ENCODE results near the gene CWC25. TPM values are rescaled to one million over a fixed set of nuclear protein-coding genes. Genes with fewer than 3 reads are reported as not detected.

CWC25 gene
- total and polyA plus RNA-seq, 2 experiments from 2014 or later: 11.6 to 29.8 TPM

- peaks cover 23% of the 10 kb centered on the region for H3K4me1 ChIP-seq (ENCODE audit: insufficient read depth)
- peaks cover 79% of the 10 kb centered on the region for H3F3A ChIP-seq (replicated peaks; ENCODE audit: low read depth)
- H3K27ac ChIP-seq (ENCODE audit: low read depth): peak overlapping the region; percentile 88
- no peak for DNase-seq (ENCODE audit: low spot score)
- H3K9me2 ChIP-seq (ENCODE audit: insufficient read depth): no peaks in the 10 kb centered on the region
- H3K79me2 ChIP-seq (replicated peaks; ENCODE audit: insufficient read depth): peaks cover 46% of the 10 kb centered on the region
- H4K20me1 ChIP-seq (replicated peaks; ENCODE audit: insufficient read depth): peaks cover 50% of the 10 kb centered on the region
- Mint-ChIP-seq H3K27me3 (ENCODE audit: insufficient read depth, low read depth, poor library complexity) (peaks cover 23% of the 10 kb centered on the region), H3K4me1 (peaks cover 18% of the 10 kb centered on the region; the same call in 2 of the 3 replicates), H3K27ac (peak overlapping the region; percentile 71), H3K36me3 (ENCODE audit: low read depth) (peaks cover 78% of the 10 kb centered on the region), H3K4me3 (peak overlapping the region; percentile 31; the same call in 1 of the 3 replicates), H3K9me3 (peaks cover 6% of the 10 kb centered on the region; the same call in 1 of the 3 replicates)
- no peak overlapping the region for H3K4me3 ChIP-seq
- peaks cover 59% of the 10 kb centered on the region for H3K36me3 ChIP-seq (ENCODE audit: insufficient read depth)
- H3K4me2 ChIP-seq: no peak overlapping the region
- no peak for ATAC-seq
- no peaks in the 10 kb centered on the region for H3K27me3 ChIP-seq (ENCODE audit: insufficient read depth)
- H2AFZ ChIP-seq: no peak overlapping the region
- no peak for TF ChIP-seq ZNF114 (CRISPR knock-in tag; IDR thresholded peaks at IDR 0.05)
- TF ChIP-seq POLR2AphosphoS5 (IDR thresholded peaks at IDR 0.05; ENCODE audit: low read depth): peak; percentile 22; the same call in 1 of the 2 replicates
- TF ChIP-seq, protein P1, sequence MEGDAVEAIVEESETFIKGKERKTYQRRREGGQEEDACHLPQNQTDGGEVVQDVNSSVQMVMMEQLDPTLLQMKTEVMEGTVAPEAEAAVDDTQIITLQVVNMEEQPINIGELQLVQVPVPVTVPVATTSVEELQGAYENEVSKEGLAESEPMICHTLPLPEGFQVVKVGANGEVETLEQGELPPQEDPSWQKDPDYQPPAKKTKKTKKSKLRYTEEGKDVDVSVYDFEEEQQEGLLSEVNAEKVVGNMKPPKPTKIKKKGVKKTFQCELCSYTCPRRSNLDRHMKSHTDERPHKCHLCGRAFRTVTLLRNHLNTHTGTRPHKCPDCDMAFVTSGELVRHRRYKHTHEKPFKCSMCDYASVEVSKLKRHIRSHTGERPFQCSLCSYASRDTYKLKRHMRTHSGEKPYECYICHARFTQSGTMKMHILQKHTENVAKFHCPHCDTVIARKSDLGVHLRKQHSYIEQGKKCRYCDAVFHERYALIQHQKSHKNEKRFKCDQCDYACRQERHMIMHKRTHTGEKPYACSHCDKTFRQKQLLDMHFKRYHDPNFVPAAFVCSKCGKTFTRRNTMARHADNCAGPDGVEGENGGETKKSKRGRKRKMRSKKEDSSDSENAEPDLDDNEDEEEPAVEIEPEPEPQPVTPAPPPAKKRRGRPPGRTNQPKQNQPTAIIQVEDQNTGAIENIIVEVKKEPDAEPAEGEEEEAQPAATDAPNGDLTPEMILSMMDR (conservative IDR thresholded peaks at IDR 0.05; ENCODE audit: low read depth in 2 of 2): no peak
- no peak for TF ChIP-seq STAT1 (IDR thresholded peaks at IDR 0.05; ENCODE audit: unreplicated experiment)
- no peak for TF ChIP-seq ZNF331 (CRISPR knock-in tag; IDR thresholded peaks at IDR 0.05; ENCODE audit: low read depth)
- no peak for TF ChIP-seq CREB1 (CRISPR knock-in tag; IDR thresholded peaks at IDR 0.05; ENCODE audit: low read depth)
Measured at GRCh38 chr17:38848939-38849605, 24.0 kb upstream of the CWC25 start.

- ATAC-seq: no peak
- Histone ChIP-seq H3K79me2 (replicated peaks; ENCODE audit: insufficient read depth) (peaks cover 46% of the 10 kb centered on the region), H4K20me1 (replicated peaks; ENCODE audit: insufficient read depth) (peaks cover 50% of the 10 kb centered on the region)
Measured at GRCh38 chr17:38848557-38848891, 23.4 kb upstream of the CWC25 start.

More at GRCh38 chr17:38848557-38848891, 23.4 kb upstream of the CWC25 start:
- Mint-ChIP-seq H3K36me3 (ENCODE audit: low read depth) (peaks cover 74% of the 10 kb centered on the region), H3K4me3 (no peak overlapping the region), H3K9me3 (peaks cover 6% of the 10 kb centered on the region; the same call in 1 of the 3 replicates), H3K27ac (no peak overlapping the region; the same call in 1 of the 2 replicates), H3K27me3 (ENCODE audit: insufficient read depth, low read depth, poor library complexity) (peaks cover 17% of the 10 kb centered on the region), H3K4me1 (peaks cover 18% of the 10 kb centered on the region; the same call in 2 of the 3 replicates)
- Histone ChIP-seq H3K27me3 (ENCODE audit: insufficient read depth) (no peaks in the 10 kb centered on the region), H3F3A (replicated peaks; ENCODE audit: low read depth) (peaks cover 80% of the 10 kb centered on the region), H3K27ac (ENCODE audit: low read depth) (peak overlapping the region; percentile 88), H3K4me1 (ENCODE audit: insufficient read depth) (peaks cover 23% of the 10 kb centered on the region), H3K4me2 (no peak overlapping the region), H3K36me3 (ENCODE audit: insufficient read depth) (peaks cover 59% of the 10 kb centered on the region), H3K9me2 (ENCODE audit: insufficient read depth) (no peaks in the 10 kb centered on the region), H3K4me3 (no peak overlapping the region), H2AFZ (no peak overlapping the region)
- TF ChIP-seq EZH2phosphoT487 (IDR thresholded peaks at IDR 0.05; ENCODE audit: unreplicated experiment) (no peak), ZNF331 (CRISPR knock-in tag; IDR thresholded peaks at IDR 0.05; ENCODE audit: low read depth) (no peak), STAT1 (IDR thresholded peaks at IDR 0.05; ENCODE audit: unreplicated experiment) (no peak), CREB1 (CRISPR knock-in tag; IDR thresholded peaks at IDR 0.05; ENCODE audit: low read depth) (no peak)
- TF ChIP-seq, protein P1 (conservative IDR thresholded peaks at IDR 0.05; ENCODE audit: low read depth in 2 of 2): no peak
- DNase-seq (ENCODE audit: low spot score): no peak

All from GM23338 (cell line).